Activated T-cell treated with anti-CD3 and anti-CD28 coated beads for 48 hours (primary cell): ENCODE measurements around the gene TCERG1.

Source experiments
- DNase-seq: peaks from one replicate; pipeline ENCODE4 v3.0.0-alpha.2; 2020; ENCODE audit warnings: low read depth

Gene TCERG1

DNA sequence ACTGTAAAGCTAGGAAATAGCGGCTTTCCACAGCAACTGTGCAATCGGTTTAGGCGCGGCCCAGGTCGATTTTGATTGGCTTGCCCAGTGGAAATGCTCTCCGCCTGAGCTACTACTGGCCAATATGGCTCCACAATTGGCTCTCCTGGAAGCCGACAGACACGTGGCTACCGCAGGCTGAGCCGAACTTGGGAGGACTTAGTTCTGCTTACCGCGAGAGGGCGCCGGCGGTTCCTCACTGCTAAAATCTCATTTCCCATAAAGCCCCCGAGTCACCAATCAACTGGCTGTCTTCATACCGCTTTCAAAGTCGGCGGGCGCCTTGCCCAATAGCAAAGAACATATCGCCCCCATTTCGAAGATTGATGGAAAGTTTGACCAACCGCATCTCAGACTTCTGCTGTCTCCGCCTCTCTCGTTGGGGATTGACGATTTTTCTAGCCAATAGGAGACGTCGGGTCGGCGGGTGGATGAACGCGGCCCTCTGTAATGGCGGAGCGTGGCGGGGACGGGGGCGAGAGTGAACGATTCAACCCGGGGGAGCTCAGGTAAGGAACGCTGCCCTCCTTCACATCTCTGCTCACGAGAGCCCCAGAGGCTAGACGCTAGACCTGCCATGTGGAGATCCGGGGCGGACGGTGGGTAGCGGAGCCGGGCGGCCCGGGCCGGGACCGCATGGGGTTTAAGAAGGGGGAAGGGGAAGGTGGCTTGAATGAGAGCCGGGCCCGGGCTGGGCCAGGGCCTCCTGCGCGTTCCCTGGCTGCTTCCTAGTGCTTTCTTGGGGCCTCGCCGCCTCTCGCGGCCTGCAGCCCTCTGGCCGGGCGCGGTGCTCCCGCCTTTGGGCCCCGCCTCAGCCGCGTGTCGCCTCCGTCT lies at the start of gene TCERG1:
Gene TCERG1, plus strand, starts transcription at position 473 of the 873 bp plus-strand sequence. Its CDS starts 17 bp downstream, at position 490.
- DNase-seq, result peak; percentile 92

GRCh38 chr5:146398826-146399225 lies 48.3 kb upstream of the TCERG1 start:
- DNase-seq, result no peak

DNA sequence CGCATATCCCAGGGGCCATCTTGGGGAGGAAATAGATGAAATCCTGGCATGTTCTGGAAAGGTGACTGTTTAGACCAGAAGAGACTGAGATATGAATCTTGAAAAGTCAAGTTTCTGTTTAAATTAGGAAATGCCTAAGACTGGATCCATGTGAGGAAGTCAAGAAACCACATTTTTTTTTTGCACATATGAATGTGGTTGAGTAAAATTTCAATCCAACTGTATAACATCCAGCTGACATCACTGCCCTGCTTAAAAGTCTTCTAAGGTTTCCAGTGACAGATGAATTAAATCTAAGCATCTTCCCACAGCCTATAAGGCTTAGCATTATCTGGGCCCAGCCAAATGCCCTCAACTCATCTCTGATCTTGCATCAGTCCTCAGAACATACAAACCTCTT lies 47.7 kb upstream of the TCERG1 start:
- DNase-seq, result no peak

DNA sequence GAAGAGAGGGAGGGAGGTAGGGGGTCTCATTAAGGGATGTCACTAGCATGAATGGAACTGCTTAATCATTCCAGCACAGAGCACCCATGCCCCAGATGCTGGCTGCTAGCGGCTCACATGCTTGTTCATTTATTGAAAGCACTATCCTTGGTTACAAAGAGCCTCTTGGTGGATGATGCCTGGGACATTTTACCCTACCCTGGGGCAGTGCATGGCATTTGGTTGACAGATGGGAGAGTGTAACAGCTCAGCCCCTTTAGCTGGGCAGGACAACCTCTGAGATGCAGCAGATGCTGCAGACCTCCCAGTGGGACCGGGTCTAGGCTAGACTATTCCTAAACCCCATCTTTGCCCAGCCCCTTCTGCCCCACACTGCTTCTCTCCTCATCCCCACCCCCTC lies 46.9 kb upstream of the TCERG1 start:
- no peak for DNase-seq

DNA sequence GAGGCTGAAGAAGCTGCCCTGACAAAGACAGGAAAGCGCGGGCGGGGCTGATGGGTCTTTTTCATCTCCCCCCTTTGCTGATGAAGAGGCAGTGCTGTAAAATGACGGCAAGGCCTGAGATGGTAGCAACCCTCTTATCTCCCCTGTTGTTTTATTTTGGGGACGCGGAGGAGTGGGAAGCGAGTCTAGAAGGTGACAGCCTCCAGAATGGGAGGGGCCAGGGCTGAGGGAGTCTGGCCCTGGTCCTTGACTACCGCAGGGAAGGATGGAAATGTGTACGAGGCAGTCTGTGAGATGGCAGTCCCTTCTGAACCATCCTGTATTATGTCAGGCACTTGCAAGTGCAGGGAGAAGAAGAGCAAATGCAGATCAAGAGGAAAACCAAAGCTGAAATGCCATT lies 46.1 kb upstream of the TCERG1 start:
- no peak for DNase-seq

DNA sequence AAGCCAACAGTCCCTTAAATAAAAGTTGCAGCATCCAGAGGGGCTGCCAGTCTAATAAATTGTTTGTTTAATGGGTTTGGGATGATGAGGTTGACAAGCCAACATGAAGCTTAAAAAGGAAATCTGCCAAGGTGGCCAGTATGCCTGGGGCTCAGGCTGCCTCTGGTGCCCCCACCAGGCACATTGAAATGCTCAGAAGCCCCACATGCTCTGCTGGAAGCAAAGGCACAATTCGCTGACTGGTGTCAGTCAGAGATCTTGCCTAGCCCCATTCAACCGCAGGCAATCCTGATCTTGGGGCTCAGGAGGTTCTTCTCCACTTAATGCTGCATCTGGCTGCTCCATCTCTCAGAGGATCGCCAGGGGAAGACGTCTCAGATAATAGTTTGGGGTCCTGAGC lies 44.2 kb upstream of the TCERG1 start:
- no peak for DNase-seq

- DNase-seq, result no peak
Observed at GRCh38 chr5:146409054-146409671, 38.0 kb upstream of the TCERG1 start.

DNA sequence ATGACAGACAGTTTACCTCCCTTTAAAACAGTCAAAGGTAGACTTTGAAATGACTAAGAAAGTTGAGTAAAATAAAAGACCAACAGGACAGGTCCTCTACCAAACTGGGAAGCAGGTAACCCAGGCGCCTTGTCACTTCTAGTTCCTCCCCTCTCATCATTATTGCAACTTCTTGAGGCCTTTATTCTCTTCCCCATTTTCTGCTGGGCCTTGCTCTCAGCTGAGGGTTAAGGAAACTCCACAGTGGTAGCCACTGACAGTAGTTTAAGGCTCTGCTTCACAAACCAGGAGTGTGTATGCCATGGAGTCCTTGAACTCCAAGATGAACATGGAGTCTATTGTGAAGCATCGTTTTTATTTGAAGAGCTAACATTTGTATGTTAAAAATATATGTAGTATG lies 36.9 kb upstream of the TCERG1 start:
- no peak for DNase-seq

DNA sequence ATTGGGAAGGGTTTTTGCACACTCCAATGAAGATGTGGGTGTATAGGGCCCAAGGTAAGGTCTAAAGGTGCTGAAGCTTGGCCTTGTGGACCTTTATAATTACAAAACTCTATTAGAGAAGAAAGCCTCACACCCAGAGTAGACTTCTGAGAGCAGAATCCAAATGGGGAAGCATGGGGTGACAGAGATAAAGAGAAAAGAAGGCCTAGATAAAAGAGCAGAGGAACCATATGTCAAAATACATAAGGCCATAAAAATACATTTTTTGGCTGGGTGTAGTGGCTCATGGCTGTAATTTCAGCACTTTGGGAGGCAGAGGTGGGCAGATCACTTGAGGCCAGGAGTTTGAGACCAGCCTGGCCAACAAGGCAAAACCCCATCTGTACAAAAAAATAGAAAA lies 27.4 kb upstream of the TCERG1 start:
- DNase-seq, result no peak

GRCh38 chr5:146425023-146425422 lies 22.1 kb upstream of the TCERG1 start:
- DNase-seq, result no peak

GRCh38 chr5:146426305-146426704 lies 20.8 kb upstream of the TCERG1 start:
- no peak for DNase-seq

- no peak for DNase-seq
Observed at GRCh38 chr5:146426853-146427618, 20.1 kb upstream of the TCERG1 start.

DNA sequence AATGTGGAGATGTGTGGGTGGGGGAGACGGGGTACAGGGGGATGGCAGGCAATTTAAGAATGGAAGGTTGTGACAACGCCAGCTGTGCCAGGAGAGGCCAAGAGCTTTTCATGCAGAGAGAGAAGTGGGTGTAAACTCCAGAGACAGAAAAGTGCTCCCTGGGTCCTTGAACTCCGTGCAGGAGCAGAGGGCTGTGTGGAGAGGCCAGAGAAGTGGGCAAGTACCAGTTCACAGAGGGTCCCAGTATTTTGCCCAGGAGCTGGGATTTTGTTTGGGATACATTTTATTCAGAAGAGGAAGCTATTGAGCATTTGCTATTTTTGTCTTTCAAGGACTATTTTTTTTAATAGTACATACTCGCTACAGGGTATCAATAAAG lies 19.5 kb upstream of the TCERG1 start:
- no peak for DNase-seq

DNA sequence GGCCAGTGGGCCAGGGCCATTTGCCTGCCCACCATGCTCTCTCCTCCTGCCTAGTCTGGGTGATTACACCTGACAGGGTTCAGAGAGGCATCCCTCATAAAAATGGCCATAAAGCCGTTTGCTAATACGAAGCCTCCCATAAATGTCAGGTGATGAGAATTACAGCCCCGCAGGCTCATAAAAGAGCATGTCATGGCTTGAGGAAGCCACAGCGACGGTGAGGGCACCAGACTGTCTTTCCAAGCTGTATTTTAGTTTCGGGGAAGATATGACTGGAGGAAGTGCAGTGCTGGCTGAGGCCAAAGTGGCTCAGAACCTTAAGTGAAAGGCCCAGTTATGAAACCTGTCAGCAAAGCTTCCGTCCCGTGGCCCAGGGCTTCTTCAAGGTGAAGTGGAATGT lies 18.5 kb upstream of the TCERG1 start:
- no peak for DNase-seq

- no peak for DNase-seq
Observed at GRCh38 chr5:146440353-146440752, 6.8 kb upstream of the TCERG1 start.

DNA sequence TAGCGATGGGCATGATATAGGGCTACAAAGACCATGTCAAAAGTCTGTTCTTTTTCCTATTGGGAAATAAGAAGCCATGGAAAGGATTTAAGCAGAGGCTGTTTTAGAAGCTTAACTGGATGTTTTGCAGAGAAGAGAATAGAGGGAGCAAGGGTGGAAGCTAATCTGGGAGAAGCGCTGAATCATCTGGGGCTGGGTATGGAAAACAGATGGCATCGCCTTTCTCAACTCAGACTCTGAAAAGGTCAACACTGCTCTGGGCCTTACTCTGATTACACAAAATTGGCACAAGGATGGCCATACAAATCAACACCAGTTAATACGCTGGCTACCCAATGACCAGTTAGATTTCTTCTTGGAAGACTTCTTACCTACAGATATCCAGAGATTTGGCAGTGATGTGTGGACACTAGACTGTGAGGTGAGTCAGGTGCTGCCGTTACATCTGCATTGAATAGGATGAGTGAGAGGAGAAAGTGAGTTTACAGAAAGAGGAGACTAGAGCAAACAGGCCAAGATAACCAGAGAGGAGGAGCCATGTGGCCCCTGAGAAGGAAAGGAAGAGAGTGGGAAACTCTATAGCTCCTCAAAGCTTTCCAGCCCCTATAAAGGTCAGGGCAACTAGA lies 6.2 kb upstream of the TCERG1 start:
- no peak for DNase-seq

DNA sequence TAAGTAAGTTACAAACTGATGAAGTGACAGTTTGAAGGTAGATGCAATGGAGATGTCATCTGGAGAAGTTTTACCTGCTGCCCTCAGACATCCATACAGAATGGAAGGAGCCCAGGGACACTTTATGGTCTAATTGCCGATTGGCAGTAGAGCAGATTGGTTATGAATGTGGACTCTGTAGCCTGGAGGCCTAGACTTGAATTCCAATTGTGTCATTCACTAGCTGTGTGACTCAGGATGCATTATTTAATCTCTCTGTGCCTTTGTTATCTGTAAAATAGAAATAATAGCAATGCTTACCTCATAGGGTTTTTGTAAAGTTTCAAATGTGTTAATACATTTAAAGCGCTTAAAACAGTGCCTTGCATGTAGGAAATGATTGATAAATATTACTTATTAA lies 5.2 kb upstream of the TCERG1 start:
- no peak for DNase-seq

DNA sequence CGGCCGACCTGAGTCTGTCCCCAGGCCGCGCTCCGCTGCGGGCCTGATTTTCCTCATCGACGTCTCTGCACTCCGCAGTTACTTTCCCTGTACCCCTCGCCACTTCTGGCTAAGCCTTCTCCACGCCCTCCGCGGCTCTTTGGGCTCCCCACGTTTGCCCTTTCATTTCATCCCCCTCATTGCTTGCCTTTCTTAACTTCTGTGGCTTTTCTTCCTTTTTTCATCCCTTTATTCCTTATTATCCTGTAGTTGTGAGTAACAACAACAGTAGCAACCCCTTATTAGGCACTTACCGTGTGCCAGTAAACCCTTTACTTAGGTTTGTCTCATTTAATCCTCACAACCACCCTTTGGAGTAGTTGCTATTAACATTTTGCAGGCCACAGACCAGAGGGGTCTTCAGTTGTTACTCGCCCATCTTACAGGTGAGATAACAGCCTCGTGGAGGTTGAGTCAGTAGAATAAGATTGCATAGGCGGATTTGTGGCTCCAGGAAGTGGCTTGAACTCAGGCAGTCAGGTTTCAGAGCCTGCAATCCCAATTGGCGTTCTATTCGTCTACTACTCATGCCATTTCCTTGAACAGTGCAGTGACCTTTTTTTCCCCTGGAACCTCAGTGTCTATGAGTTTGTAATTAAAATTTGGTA lies 724 bp downstream of the TCERG1 start:
- DNase-seq, result peak; percentile 11

- DNase-seq, result no peak
Observed at GRCh38 chr5:146448783-146449519, 1.8 kb downstream of the TCERG1 start.

- no peak for DNase-seq
Observed at GRCh38 chr5:146450002-146450401, 2.9 kb downstream of the TCERG1 start.

GRCh38 chr5:146451411-146451810 lies 4.3 kb downstream of the TCERG1 start:
- DNase-seq, result no peak
